HG03521 (cell line): ENCODE data around the gene CCNF.
"Not testable (repeated sequence)": the region's sequence is repeated elsewhere in the genome, so short reads cannot be mapped to it uniquely, and the experiment has no call there.

Experiments
- ATAC-seq: cut with Tn5 transposase; IDR thresholded peaks from one replicate; pipeline ENCODE4 v1.9.1; 2021; ENCODE audit warnings: mild to moderate bottlenecking, moderate library complexity; ENCODE audit not compliant: unreplicated experiment

The CCNF gene

GRCh38 chr16:2429034-2429770, at the start of gene CCNF:
TSS of gene CCNF (plus strand) at chr16:2429447. CDS start at chr16:2429482, 35 bp downstream.
- ATAC-seq, result peak; percentile 82

- ATAC-seq, result no peak
Observed at GRCh38 chr16:2383501-2383900, 45.7 kb upstream of the CCNF start.

GRCh38 chr16:2384426-2384825, 44.8 kb upstream of the CCNF start:
- ATAC-seq, result no peak

GRCh38 chr16:2385190-2385836, 43.9 kb upstream of the CCNF start:
- ATAC-seq, result no peak

GRCh38 chr16:2385982-2386381, 43.3 kb upstream of the CCNF start:
- ATAC-seq, result not testable (repeated sequence)

- ATAC-seq, result no peak
Observed at GRCh38 chr16:2386990-2387389, 42.3 kb upstream of the CCNF start.

GRCh38 chr16:2388139-2388874, 40.9 kb upstream of the CCNF start:
- ATAC-seq, result no peak

- no peak for ATAC-seq
Observed at GRCh38 chr16:2388875-2389433, 40.3 kb upstream of the CCNF start.

- no peak for ATAC-seq
Observed at GRCh38 chr16:2392025-2392424, 37.2 kb upstream of the CCNF start.

- ATAC-seq, result no peak
Observed at GRCh38 chr16:2398520-2398919, 30.7 kb upstream of the CCNF start.

- no peak for ATAC-seq
Observed at GRCh38 chr16:2404099-2404498, 25.1 kb upstream of the CCNF start.

GRCh38 chr16:2415085-2415484, 14.2 kb upstream of the CCNF start:
- ATAC-seq, result no peak

GRCh38 chr16:2420035-2420434, 9.2 kb upstream of the CCNF start:
- no peak for ATAC-seq

- no peak for ATAC-seq
Observed at GRCh38 chr16:2422123-2422867, 7.0 kb upstream of the CCNF start.

GRCh38 chr16:2424061-2425007, 4.9 kb upstream of the CCNF start:
- no peak for ATAC-seq

GRCh38 chr16:2425008-2425518, 4.2 kb upstream of the CCNF start:
- ATAC-seq, result no peak

- no peak for ATAC-seq
Observed at GRCh38 chr16:2425825-2426430, 3.3 kb upstream of the CCNF start.

GRCh38 chr16:2426941-2427361, 2.3 kb upstream of the CCNF start:
- ATAC-seq, result no peak

- ATAC-seq, result no peak
Observed at GRCh38 chr16:2427526-2427925, 1.7 kb upstream of the CCNF start.
